ENCODE results near the gene AGAP5.

The AGAP5 gene

GRCh38 chr10:73650537-73651331 is 47.2 kb downstream of the AGAP5 start:
- DNase-seq = no peak

- DNase-seq = no peak
These were observed 47.9 kb downstream of the AGAP5 start for GRCh38 chr10:73649876-73650536.

- no peak for DNase-seq
These were observed 48.7 kb downstream of the AGAP5 start for GRCh38 chr10:73648975-73649829.

- DNase-seq = no peak
These were observed 49.8 kb downstream of the AGAP5 start for GRCh38 chr10:73647875-73648651.

GRCh38 chr10:73647211-73647874 is 50.6 kb downstream of the AGAP5 start:
- DNase-seq = peak in 1 of 2 experiments; percentile 20

DNA sequence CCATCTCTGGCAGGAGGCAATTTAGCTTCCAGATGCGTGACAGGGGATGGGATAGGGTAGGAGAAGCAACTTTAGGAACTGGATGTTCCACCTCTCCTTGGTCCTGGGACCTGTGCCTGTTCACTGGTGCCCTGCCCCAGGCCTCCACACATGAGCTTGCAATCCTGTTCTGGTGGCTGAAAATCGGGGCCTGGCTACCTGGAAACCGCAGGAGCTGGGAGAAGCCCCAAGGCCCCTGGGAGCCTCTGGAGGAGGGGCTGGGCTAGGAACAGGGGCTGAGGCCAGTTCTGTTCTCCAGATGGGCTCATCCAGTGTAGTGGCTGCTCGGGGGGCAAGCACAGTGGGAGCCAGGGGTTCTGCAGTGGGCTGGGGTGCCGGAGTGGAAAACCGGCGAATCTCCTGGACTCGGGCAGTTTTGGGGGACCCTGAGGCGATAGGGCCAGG is 51.3 kb downstream of the AGAP5 start:
- no peak for DNase-seq

GRCh38 chr10:73645251-73645650 is 52.7 kb downstream of the AGAP5 start:
- no peak for DNase-seq

DNA sequence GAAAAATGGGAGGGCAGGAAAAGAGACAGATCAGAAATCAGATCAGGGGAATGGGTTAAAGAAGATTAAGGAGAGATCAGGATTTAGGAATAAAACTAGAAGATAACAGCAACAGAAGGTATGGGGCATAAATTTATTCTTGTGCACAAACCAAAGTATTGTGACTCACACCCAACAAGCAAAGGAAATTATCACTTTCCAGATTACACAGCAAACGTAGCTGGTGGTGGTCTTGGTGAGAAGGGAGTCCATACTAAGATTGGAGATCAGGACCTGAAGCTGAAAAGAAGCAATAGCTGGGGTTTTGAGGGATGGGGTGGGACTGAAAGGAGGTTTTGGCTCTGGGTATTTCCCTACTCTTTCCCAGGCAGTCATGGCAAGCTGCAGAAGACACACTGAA is 53.1 kb downstream of the AGAP5 start:
- DNase-seq = no peak

DNA sequence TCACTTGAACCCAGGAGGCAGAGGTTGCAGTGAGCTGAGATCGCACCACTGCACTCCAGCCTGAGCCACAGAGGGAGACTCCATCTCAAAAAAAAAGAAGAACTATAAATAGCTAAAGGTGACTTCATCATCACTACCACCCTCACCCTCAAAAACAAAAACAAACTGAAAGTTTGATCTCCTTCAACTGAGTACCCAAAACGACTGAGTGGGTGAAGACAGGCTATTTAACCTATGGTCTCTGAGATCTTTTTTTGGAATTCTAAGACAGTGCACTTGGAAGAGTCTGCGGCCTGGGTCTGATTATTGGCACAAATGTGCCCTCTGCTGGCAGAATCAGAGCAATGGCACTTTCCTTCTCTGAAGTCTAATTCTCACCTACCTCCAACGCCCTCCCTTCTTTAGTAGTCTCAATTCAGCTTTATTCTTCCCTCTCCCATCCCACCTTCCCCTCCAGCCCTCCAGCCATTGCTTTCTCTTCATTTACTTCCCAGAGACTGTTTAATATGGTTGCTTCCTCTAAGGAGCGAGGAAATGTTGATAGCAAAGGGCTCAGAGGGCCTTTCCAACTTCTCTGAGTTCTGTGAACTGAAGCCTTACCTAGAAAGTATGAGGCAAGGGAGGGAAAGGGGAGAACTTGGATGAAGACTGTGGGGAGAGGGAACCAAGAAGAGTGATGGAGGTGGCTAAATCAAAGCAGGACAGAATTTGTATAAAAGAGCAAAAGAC is 53.7 kb downstream of the AGAP5 start:
- DNase-seq = peak; percentile 29 to 44

- no peak for DNase-seq
These were observed 54.5 kb downstream of the AGAP5 start for GRCh38 chr10:73643362-73643761.

DNA sequence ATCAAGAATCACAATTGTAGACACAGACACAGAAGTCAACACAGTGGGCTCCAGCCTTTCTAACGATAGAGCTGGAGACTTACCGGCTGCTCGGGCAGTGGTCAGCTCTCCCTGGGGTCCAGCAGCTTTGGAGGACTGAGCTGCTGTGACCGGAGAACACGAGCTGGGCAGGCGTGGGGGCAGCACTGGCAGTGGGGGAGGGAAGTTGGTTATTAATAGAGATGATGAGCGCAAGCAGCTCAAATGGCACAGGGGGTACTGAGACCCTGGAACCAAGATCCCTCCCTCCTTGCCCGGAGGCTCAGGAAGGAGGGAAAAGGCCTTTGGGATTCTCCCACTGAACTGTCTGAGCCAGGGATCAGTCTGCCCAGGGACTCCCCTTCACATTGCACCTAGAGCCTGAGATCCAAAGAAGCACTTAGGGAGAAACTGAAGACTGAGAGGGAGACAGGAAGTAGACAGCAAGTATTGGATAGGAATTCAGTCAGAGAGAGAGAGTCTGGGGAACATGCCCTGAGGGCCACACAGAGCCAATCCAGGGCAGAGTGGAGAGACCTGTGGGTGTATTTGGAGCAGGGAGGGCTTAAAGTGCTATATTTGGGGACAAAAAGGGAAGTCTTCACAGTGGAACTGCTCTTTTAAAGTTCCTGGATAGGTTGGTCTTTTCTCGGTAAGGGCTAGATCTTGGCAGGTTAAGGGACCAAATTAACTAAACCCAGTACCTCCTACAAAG is 56.4 kb downstream of the AGAP5 start, which contains the start of gene MYOZ1:
MYOZ1 (minus strand) TSS at position 147 of the 733 bp plus-strand sequence. CDS start 1,457 bp downstream, outside the sequence.
- DNase-seq = no peak

DNA sequence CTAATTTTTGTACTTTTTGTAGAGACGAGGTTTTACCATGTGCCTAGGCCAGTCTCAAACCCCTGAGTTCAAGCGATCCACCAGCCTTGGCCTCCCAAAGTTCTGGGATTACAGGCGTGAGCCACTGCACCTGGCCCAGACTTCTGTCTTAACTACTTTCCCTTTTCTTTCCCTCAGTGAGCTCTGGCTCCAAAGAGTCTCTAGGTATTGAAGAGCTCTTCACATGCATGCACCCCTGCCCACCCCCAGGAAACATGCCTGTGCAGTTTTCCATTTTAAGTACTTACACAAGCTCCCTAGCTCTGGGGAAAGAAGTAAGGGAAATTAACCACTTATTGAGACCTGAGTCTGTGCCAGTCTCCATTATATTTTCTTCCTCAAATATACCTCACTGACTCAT is 58.6 kb downstream of the AGAP5 start:
- no peak for DNase-seq

GRCh38 chr10:73635781-73636180 is 62.1 kb downstream of the AGAP5 start:
- DNase-seq = no peak

GRCh38 chr10:73634421-73634820 is 63.5 kb downstream of the AGAP5 start:
- DNase-seq = no peak

DNA sequence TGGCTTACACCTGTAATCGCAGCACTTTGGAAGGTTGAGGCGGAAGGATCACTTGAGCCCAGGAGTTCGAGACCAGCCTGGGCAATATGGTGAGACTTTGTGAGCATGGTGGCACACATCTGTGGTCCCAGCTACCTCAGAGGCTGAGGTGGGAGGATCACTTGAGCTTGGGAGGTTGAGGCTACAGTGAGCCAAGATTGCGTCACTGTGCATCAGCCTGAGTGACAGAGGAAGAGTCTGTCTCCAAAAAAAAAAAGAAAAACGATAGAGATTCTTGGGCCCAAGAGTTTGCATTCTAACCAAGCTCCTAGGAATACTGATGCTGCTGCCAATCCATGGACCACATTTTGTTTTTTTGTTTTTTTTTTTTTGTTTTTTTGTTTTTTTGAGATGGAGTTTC is 68.7 kb downstream of the AGAP5 start:
- DNase-seq = no peak

- no peak for DNase-seq
These were observed 69.5 kb downstream of the AGAP5 start for GRCh38 chr10:73628405-73628804.

- no peak for DNase-seq
These were observed 70.6 kb downstream of the AGAP5 start for GRCh38 chr10:73627300-73627699.

GRCh38 chr10:73625884-73626752 is 71.8 kb downstream of the AGAP5 start:
- DNase-seq = peak; percentile 84 to 94
